ENCODE measurements around the gene IL31.

Gene IL31

GRCh38 chr12:122150127-122150681 lies 23.8 kb downstream of the IL31 start:
- no peak for FAIRE-seq

- FAIRE-seq, result no peak
Measured at GRCh38 chr12:122148657-122149056, 25.4 kb downstream of the IL31 start.

GRCh38 chr12:122147514-122148290 lies 26.3 kb downstream of the IL31 start:
- no peak for FAIRE-seq

GRCh38 chr12:122145505-122146330 lies 28.3 kb downstream of the IL31 start:
- no peak for FAIRE-seq

- FAIRE-seq, result no peak
Measured at GRCh38 chr12:122144885-122145284, 29.1 kb downstream of the IL31 start.

- no peak for FAIRE-seq
Measured at GRCh38 chr12:122142857-122143256, 31.2 kb downstream of the IL31 start.

GRCh38 chr12:122141911-122142725 lies 31.9 kb downstream of the IL31 start:
- no peak for FAIRE-seq

- FAIRE-seq, result no peak
Measured at GRCh38 chr12:122140467-122141257, 33.4 kb downstream of the IL31 start.

GRCh38 chr12:122139941-122140340 lies 34.1 kb downstream of the IL31 start:
- FAIRE-seq, result no peak

GRCh38 chr12:122139266-122139665 lies 34.8 kb downstream of the IL31 start:
- FAIRE-seq, result no peak

- no peak for FAIRE-seq
Measured at GRCh38 chr12:122138616-122139015, 35.4 kb downstream of the IL31 start.

- no peak for FAIRE-seq
Measured at GRCh38 chr12:122138181-122138580, 35.8 kb downstream of the IL31 start.

- no peak for FAIRE-seq
Measured at GRCh38 chr12:122137681-122138080, 36.3 kb downstream of the IL31 start.

- FAIRE-seq, result no peak
Measured at GRCh38 chr12:122137229-122137628, 36.8 kb downstream of the IL31 start.

- FAIRE-seq, result no peak
Measured at GRCh38 chr12:122135437-122136031, 38.5 kb downstream of the IL31 start.

- no peak for FAIRE-seq
Measured at GRCh38 chr12:122133192-122133950, 40.6 kb downstream of the IL31 start.

- no peak for FAIRE-seq
Measured at GRCh38 chr12:122130150-122130549, 43.9 kb downstream of the IL31 start.

- no peak for FAIRE-seq
Measured at GRCh38 chr12:122129131-122129530, 44.9 kb downstream of the IL31 start.

GRCh38 chr12:122128481-122128880 lies 45.5 kb downstream of the IL31 start:
- no peak for FAIRE-seq

- FAIRE-seq, result no peak
Measured at GRCh38 chr12:122127839-122128238, 46.2 kb downstream of the IL31 start.
